GM20000 (cell line): ENCODE measurements around the gene DEDD2.

Experiments used
- DNase-seq: peaks from one replicate; pipeline ENCODE4 v3.0.0; 2012; ENCODE audit warnings: low spot score
- CTCF ChIP-seq: IDR thresholded peaks from 2 replicates; pipeline ENCODE4 v1.5.1; 2012; ENCODE audit warnings: mild to moderate bottlenecking, control low read depth; ENCODE audit errors: extremely low read depth, missing control alignments

DEDD2 gene

DNA sequence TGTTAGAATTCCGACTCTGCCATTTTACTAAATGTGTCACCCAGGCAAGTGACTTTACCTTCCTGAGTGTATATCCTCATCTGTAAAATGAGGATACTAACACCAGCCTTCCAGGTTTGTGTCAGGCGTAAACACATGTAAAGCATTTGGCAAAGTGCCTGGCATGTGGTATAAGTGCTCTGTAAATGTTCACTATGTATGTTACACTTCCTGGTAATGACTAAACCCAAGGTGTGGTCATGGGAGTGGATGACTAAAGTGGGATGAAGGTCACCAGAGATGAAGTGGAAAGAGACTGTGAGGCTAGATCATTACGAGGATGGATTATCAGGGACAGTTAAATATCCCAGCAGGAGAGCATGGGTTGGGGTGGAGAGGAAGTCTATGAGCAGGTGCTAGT is 25.6 kb downstream of the DEDD2 start:
- DNase-seq: no peak
- TF ChIP-seq CTCF: no peak

- DNase-seq: no peak
- TF ChIP-seq CTCF: no peak
Observed at GRCh38 chr19:42191330-42191729, 26.1 kb downstream of the DEDD2 start.

GRCh38 chr19:42189133-42189532 is 28.3 kb downstream of the DEDD2 start:
- no peak for TF ChIP-seq CTCF
- DNase-seq: no peak

DNA sequence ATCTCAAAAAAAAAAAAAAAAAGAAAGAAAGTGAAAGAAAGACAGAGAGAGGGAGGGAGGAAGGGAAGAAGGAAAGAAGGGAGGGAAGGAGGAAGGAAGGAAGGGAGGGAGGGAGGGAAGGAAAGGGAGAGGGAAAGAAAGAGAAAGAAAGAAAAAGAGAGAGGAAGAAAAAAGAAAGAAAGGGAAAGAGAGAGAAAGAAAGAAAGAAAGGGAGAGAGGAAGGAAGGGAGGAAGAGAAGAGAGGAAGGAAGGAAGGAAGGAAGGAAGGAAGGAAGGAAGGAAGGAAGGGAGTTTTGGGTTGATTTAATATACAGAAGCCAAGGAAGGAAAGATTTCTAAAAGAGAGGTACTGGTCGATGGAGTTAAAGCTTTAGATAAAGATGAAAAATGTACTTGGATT is 28.8 kb downstream of the DEDD2 start:
- TF ChIP-seq CTCF: no peak
- DNase-seq: no peak

DNA sequence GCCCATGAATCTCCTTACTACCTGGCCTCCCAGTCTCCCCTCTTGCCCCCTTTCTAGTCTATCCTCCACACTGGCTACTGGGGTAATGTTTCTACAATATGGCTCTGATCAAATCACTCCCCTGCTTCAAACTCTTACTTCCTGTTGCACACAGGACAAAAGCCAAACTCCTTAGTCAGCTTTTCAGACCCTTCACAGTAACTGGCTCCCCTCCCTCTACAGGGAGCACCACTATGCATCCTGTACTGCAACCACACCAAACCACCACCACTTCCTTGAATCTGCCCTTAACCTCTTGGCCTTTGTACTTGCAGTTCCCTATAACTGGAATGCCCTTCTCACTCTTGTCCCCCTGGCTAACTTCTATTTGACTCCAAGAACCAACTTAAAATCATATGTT is 32.2 kb downstream of the DEDD2 start:
- DNase-seq: no peak
- no peak for TF ChIP-seq CTCF

DNA sequence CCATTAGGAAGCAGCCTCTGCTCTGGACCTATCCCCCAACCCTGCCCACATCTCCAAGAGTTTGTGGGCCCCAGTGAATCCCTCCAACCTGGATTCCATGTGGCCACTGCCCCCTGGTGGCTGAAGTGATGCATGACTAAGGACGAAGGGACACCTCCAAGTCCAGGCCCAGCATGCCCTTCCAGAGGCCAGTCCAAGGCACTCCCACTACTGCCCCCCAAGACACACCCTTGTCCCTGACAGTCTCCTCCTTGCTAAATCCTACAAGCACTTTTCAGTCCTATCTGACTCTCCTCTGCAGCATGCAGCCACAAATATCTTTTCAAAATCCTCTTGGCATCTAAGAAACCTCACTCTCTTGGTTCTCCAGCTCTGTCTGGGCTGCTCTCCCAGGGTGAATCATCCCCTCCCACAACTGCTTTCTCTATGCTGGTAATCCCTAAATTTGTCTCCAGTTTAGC is 33.0 kb downstream of the DEDD2 start:
- peak; percentile 77 for TF ChIP-seq CTCF
- DNase-seq: peak; percentile 84

- no peak for DNase-seq
- TF ChIP-seq CTCF: no peak
Observed at GRCh38 chr19:42178791-42179674, 38.4 kb downstream of the DEDD2 start.
